GM10266 (cell line): Measurements from ENCODE around the gene C16orf86.

ENCODE experiments used
- DNase-seq: peaks from one replicate; pipeline ENCODE4 v3.0.0; 2012; ENCODE audit errors: extremely low spot score
- CTCF ChIP-seq: IDR thresholded peaks from 2 replicates; pipeline ENCODE4 v1.5.1; 2012; ENCODE audit warnings: mild to moderate bottlenecking, low read depth; ENCODE audit not compliant: control insufficient read depth, insufficient read depth; ENCODE audit errors: missing control alignments

C16orf86 gene

GRCh38 chr16:67663877-67664222 lies 2.8 kb upstream of the C16orf86 start:
- no peak for DNase-seq
- TF ChIP-seq CTCF = no peak

GRCh38 chr16:67664258-67664657 lies 2.4 kb upstream of the C16orf86 start:
- TF ChIP-seq CTCF = no peak
- no peak for DNase-seq

- no peak for TF ChIP-seq CTCF
- DNase-seq = no peak
Observed at GRCh38 chr16:67664871-67665270, 1.7 kb upstream of the C16orf86 start.

GRCh38 chr16:67665598-67665997 lies 1.0 kb upstream of the C16orf86 start:
- no peak for TF ChIP-seq CTCF
- DNase-seq = no peak

- TF ChIP-seq CTCF = no peak
- DNase-seq = peak; percentile 54
Observed at GRCh38 chr16:67666032-67666551, 522 bp upstream of the C16orf86 start.

- TF ChIP-seq CTCF = no peak
- peak; percentile 40 for DNase-seq
Observed at GRCh38 chr16:67667453-67667816, 821 bp downstream of the C16orf86 start.

- peak; percentile 94 for DNase-seq
- TF ChIP-seq CTCF = peak; percentile 90
Observed at GRCh38 chr16:67667817-67668494, 1.3 kb downstream of the C16orf86 start.
